ENCODE results near the gene SACS. TPM values are rescaled to one million over a fixed set of nuclear protein-coding genes. Genes with fewer than 3 reads are reported as not detected.

Gene SACS
- total and polyA plus RNA-seq, 2 of the 4 experiments (the other 2 are of a cell fraction) = 14.7 to 121 TPM

GRCh38 chr13:23321535-23322241, 111.8 kb downstream of the SACS start:
- POLR2A ChIA-PET (ENCODE audit: unreplicated experiment) = interaction anchor here (0.6 kb wide), 2 partner anchors 39 to 561 kb away, joined by 3 to 4 read pairs; no protein-coding TSS in a partner anchor

More at GRCh38 chr13:23321535-23322241, 111.8 kb downstream of the SACS start:
- Histone ChIP-seq H4K8ac (ENCODE audit: low read depth in 2 of 2, low read length in 2 of 2) (peak overlapping the region; percentile 77 to 91), H2AFZ (replicated peaks; ENCODE audit: low read length, poor library complexity) (peak overlapping the region; percentile 86), H3K4me3 (ENCODE audit: insufficient read depth, low read depth, low read length) (peak overlapping the region; percentile 32; the same call in 1 of the 2 replicates), H3K9me1 (ENCODE audit: insufficient read depth, low read length) (peaks cover 20% of the 10 kb centered on the region), H3K27ac (ENCODE audit: insufficient read depth, low read length) (peak overlapping the region; percentile 97), H2BK15ac (ENCODE audit: low read depth, low read length) (peak overlapping the region; percentile 90), H4K20me1 (ENCODE audit: insufficient read depth, low read length) (no peaks in the 10 kb centered on the region), H3K9me3 (ENCODE audit: control insufficient read depth, insufficient read depth, low read length) (no peaks in the 10 kb centered on the region), H4K5ac (ENCODE audit: low read depth, low read length) (peak overlapping the region; percentile 98), H3K27me3 (ENCODE audit: control insufficient read depth, insufficient read depth, low read length) (no peaks in the 10 kb centered on the region), H3K56ac (ENCODE audit: extremely low read depth, insufficient read depth, low read length) (peak overlapping the region; percentile 100), H4K91ac (ENCODE audit: insufficient read depth, low read depth, low read length) (peak overlapping the region; percentile 99), H2BK5ac (ENCODE audit: low read depth, low read length, poor library complexity, severe bottlenecking) (peak overlapping the region; percentile 95), H2AK5ac (ENCODE audit: low read depth, low read length) (peak overlapping the region; percentile 92), H2BK120ac (ENCODE audit: low read depth, low read length) (peak overlapping the region; percentile 96), H3K4ac (ENCODE audit: low read depth, low read length) (peak overlapping the region; percentile 99), H3K9ac (ENCODE audit: low read depth, low read length) (peak overlapping the region; percentile 73), H3K79me1 (ENCODE audit: low read depth in 1 of 2, low read length in 2 of 2) (peaks cover 0 to 10% of the 10 kb centered on the region in 2 experiments; a peak in 1 of 4 replicates), H3K14ac (replicated peaks; ENCODE audit: low read depth, low read length) (peak overlapping the region; percentile 91), H3K18ac (ENCODE audit: low read depth, low read length) (peak overlapping the region; percentile 99), H3K36me3 (ENCODE audit: control insufficient read depth, insufficient read depth, low read length) (no peaks in the 10 kb centered on the region), H3K23ac (ENCODE audit: low read depth, low read length) (peak overlapping the region; percentile 96), H3K4me1 (ENCODE audit: control insufficient read depth, insufficient read depth, low read length) (peaks cover 20% of the 10 kb centered on the region), H2BK20ac (ENCODE audit: low read depth, low read length) (peak overlapping the region; percentile 91), H2AK9ac (replicated peaks; ENCODE audit: low read depth, low read length, poor library complexity) (peak overlapping the region; percentile 89), H3K4me2 (ENCODE audit: low read depth, low read length) (peak overlapping the region; percentile 88)
- in situ Hi-C loops (cut with MboI; ENCODE audit: low sequenced_read_pairs) (loop anchor here (25.0 kb wide), 2 partner anchors 1359 to 1684 kb away; no protein-coding TSS in a partner anchor), intact Hi-C loops (cut with micrococcal nuclease) (no loop called here), dilution Hi-C loops (cut with HindIII; ENCODE audit: low sequenced_read_pairs, unreplicated experiment) (no loop called here)
- WGBS, 2 experiments (ENCODE audit: extremely low coverage in 2 of 2, insufficient read length in 1 of 2) = no CpG with 5 or more reads among the region's 6 CpGs
- DNase-seq (peak; percentile 94), ATAC-seq (ENCODE audit: low read depth) (peak; percentile 82)
- CTCF ChIA-PET = interaction anchor here (0.5 to 1.1 kb wide), 8 partner anchors 8 to 1534 kb away, joined by 3 to 5 read pairs (median 3); no protein-coding TSS in a partner anchor
- BruUV-seq (replicated peaks) = no TSS peak
- TF ChIP-seq RFX5 (IDR thresholded peaks at IDR 0.05; ENCODE audit: low read depth, low read length) (no peak), BHLHE40 (IDR thresholded peaks at IDR 0.05; ENCODE audit: low read depth, low read length) (peak; percentile 51; the same call in 1 of the 2 replicates), MAFK (IDR thresholded peaks at IDR 0.05; ENCODE audit: low read depth, low read length) (peak; percentile 69), FOS (IDR thresholded peaks at IDR 0.05; ENCODE audit: low read depth, low read length) (peak; percentile 96), CHD1 (IDR thresholded peaks at IDR 0.05; ENCODE audit: low read depth, low read length) (peak; percentile 63; the same call in 1 of the 2 replicates), SMC3 (IDR thresholded peaks at IDR 0.05; ENCODE audit: low read depth, low read length) (no peak), POLR2A (IDR thresholded peaks at IDR 0.05; ENCODE audit: low read depth, low read length) (peak; percentile 36; the same call in 1 of the 2 replicates), MAZ (IDR thresholded peaks at IDR 0.05; ENCODE audit: borderline replicate concordance, low read depth, low read length) (no peak), RCOR1 (IDR thresholded peaks at IDR 0.05; ENCODE audit: insufficient replicate concordance, low read length) (no peak), CEBPB (IDR thresholded peaks at IDR 0.05; ENCODE audit: low read depth, low read length) (peak; percentile 79), RAD21 (IDR thresholded peaks at IDR 0.05; ENCODE audit: low read length) (no peak)

All from IMR-90 (cell line).